Smooth muscle cell (in vitro differentiated cells): Measurements from ENCODE around the gene DENND10. TPM values are rescaled to one million over a fixed set of nuclear protein-coding genes. Genes with fewer than 3 reads are reported as not detected.
A peak's percentile ranks its signal among the peaks of the same experiment; 100 is the strongest.

Experiments used
- DNase-seq: peaks from one replicate; lab custom pipeline; 2025; ENCODE audit not compliant: unreplicated experiment; lab: John Stamatoyannopoulos, UW
- H2AFZ ChIP-seq: fragments of 200-600 bp; sonication (generic); 2 replicates; pipeline ENCODE4 v1.6.0; 2016; ENCODE audit warnings: antibody characterized with exemption, low read depth, mild to moderate bottlenecking
- H3F3A ChIP-seq: fragments of 200-600 bp; sonication (generic); 2 replicates; pipeline ENCODE4 v1.6.0; 2017; ENCODE audit warnings: antibody characterized with exemption, low read depth
- H3K27ac ChIP-seq: fragments of 200-600 bp; sonication (generic); 2 replicates; pipeline ENCODE4 v1.5.1; 2016; ENCODE audit warnings: low read depth, mild to moderate bottlenecking
- H3K27me3 ChIP-seq: fragments of 200-600 bp; sonication (generic); 2 replicates; pipeline ENCODE4 v1.6.1; 2016; ENCODE audit warnings: low read depth, mild to moderate bottlenecking
- H3K36me3 ChIP-seq: fragments of 200-600 bp; sonication (generic); 2 replicates; pipeline ENCODE4 v1.5.1; 2016; ENCODE audit warnings: low read depth
- H3K4me1 ChIP-seq: fragments of 200-600 bp; sonication (generic); 2 replicates; pipeline ENCODE4 v1.5.1; 2016; ENCODE audit warnings: low read depth
- H3K4me2 ChIP-seq: fragments of 200-600 bp; sonication (generic); 2 replicates; pipeline ENCODE4 v1.6.0; 2016; ENCODE audit warnings: mild to moderate bottlenecking
- H3K4me3 ChIP-seq: fragments of 200-600 bp; sonication (generic); 2 replicates; pipeline ENCODE4 v1.5.1; 2016; ENCODE audit warnings: mild to moderate bottlenecking
- H3K79me2 ChIP-seq: fragments of 200-600 bp; sonication (generic); 2 replicates; pipeline ENCODE4 v1.6.0; 2016; ENCODE audit warnings: low read depth, mild to moderate bottlenecking
- H3K9ac ChIP-seq: fragments of 200-600 bp; sonication (generic); 2 replicates; pipeline ENCODE4 v1.6.0; 2016; ENCODE audit warnings: low read depth
- H3K9me3 ChIP-seq: fragments of 200-600 bp; sonication (generic); replicated peaks from 2 replicates; pipeline ENCODE4 v1.5.1; 2016; ENCODE audit warnings: low read depth
- H4K20me1 ChIP-seq: fragments of 200-600 bp; sonication (generic); 2 replicates; pipeline ENCODE4 v1.6.0; 2016; ENCODE audit warnings: low read depth
- CTCF ChIP-seq: fragments of 200-600 bp; sonication (generic); IDR thresholded peaks from 2 replicates; pipeline ENCODE4 v1.5.1; 2017; ENCODE audit warnings: borderline replicate concordance, mild to moderate bottlenecking, antibody characterized with exemption; ENCODE audit not compliant: insufficient read depth, poor library complexity, severe bottlenecking
- WGBS: methylation state at CpG from one replicate; pipeline ENCODE4 v1.1.7; 2016; ENCODE audit warnings: low lambda C conversion rate; 5-methylcytosine and 5-hydroxymethylcytosine counted together
- polyA plus RNA-seq: library from polyadenylated mRNA; unstranded; fragments of >200 nt; fragmentation: Nextera tagmentation; extraction: Ambion mirVana; gene quantifications from 2 replicates; pipeline ENCODE4 v1.2.1, GENCODE V29; 2016
- total RNA-seq: library from RNA; depleted of rRNA; stranded (reverse); fragments of >200 nt; gene quantifications from 2 replicates; pipeline ENCODE4 v1.2.3, GENCODE V29; 2014

Gene DENND10
- total and polyA plus RNA-seq, 2 experiments from 2014 or later: 45.1 to 57.2 TPM

GRCh38 chr10:119070395-119071165, 33.3 kb upstream of the DENND10 start:
- Histone ChIP-seq H3K9me3 (no peaks in the 10 kb centered on the region), H3K36me3 (peaks cover 47% of the 10 kb centered on the region), H3K79me2 (peaks cover 92% of the 10 kb centered on the region), H3K4me2 (no peak overlapping the region), H4K20me1 (peaks cover 100% of the 10 kb centered on the region), H2AFZ (no peak overlapping the region), H3K27ac (no peak overlapping the region), H3K9ac (no peak overlapping the region), H3K4me3 (no peak overlapping the region), H3K27me3 (no peaks in the 10 kb centered on the region), H3K4me1 (no peaks in the 10 kb centered on the region), H3F3A (peaks cover 18% of the 10 kb centered on the region)
- 97% methylated on average over 9 of the region's 9 CpGs for WGBS
- no peak for TF ChIP-seq CTCF
- no peak for DNase-seq

GRCh38 chr10:119073584-119073983, 30.3 kb upstream of the DENND10 start:
- Histone ChIP-seq H3K36me3 (peaks cover 31% of the 10 kb centered on the region), H3K27ac (peak overlapping the region; percentile 4), H3K9ac (no peak overlapping the region), H4K20me1 (peaks cover 100% of the 10 kb centered on the region), H2AFZ (no peak overlapping the region), H3K4me1 (peaks cover 9% of the 10 kb centered on the region), H3K27me3 (no peaks in the 10 kb centered on the region), H3K4me3 (no peak overlapping the region), H3K4me2 (no peak overlapping the region), H3K9me3 (no peaks in the 10 kb centered on the region), H3F3A (peaks cover 12% of the 10 kb centered on the region), H3K79me2 (peaks cover 100% of the 10 kb centered on the region)
- no peak for DNase-seq
- no peak for TF ChIP-seq CTCF
- 98% methylated on average over 6 of the region's 6 CpGs for WGBS

GRCh38 chr10:119078422-119079179, 25.3 kb upstream of the DENND10 start:
- peaks cover 74% of the 10 kb centered on the region for H3K79me2 ChIP-seq
- H3K9me3 ChIP-seq: no peaks in the 10 kb centered on the region
- WGBS: 38% methylated on average over 10 of the region's 10 CpGs
- no peaks in the 10 kb centered on the region for H3K27me3 ChIP-seq
- H3K4me3 ChIP-seq: peak overlapping the region; percentile 96
- no peaks in the 10 kb centered on the region for H3K36me3 ChIP-seq
- peak overlapping the region; percentile 92 for H3K27ac ChIP-seq
- no peak for TF ChIP-seq CTCF
- no peak for DNase-seq
- H3F3A ChIP-seq: peaks cover 2% of the 10 kb centered on the region
- no peak overlapping the region for H2AFZ ChIP-seq
- H4K20me1 ChIP-seq: peaks cover 64% of the 10 kb centered on the region
- peaks cover 17% of the 10 kb centered on the region for H3K4me1 ChIP-seq
- H3K4me2 ChIP-seq: peak overlapping the region; percentile 92
- H3K9ac ChIP-seq: peak overlapping the region; percentile 100
